Measurements from ENCODE around the gene FAM114A2. TPM values are rescaled to one million over a fixed set of nuclear protein-coding genes. Genes with fewer than 3 reads are reported as not detected.
"Not testable (repeated sequence)": the region's sequence is repeated elsewhere in the genome, so short reads cannot be mapped to it uniquely, and the experiment has no call there.

FAM114A2 gene
- polyA plus RNA-seq, 4 donors = 22.3 to 38.2 (median 33.5) TPM

- DNase-seq (ENCODE audit: low read depth in 4 of 4, low spot score in 3 of 4) = no peak
Observed at GRCh38 chr5:154053468-154053867, 14.8 kb upstream of the FAM114A2 start.

- no peak for DNase-seq (ENCODE audit: low read depth in 4 of 4, low spot score in 3 of 4)
Observed at GRCh38 chr5:154049636-154050035, 10.9 kb upstream of the FAM114A2 start.

DNA sequence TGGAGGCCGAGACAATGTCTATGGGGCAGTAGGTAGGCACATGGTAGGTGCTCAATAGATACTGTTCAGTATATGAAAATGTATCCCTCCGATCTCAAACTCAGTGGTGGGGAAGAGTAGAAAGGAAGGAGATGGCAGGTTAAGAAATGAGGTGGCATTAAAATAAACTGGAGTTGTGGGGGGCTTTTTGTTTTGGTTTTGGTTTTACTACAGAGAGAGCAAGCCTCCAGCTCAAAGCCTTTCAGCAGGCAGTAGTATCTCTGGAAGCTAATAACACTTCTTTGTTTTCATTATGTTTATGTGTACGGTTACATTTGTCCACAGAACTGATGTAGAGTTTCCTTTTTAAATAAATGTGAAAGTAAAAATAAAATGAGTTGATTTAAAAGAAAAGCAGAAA lies 8.6 kb upstream of the FAM114A2 start:
- no peak for DNase-seq (ENCODE audit: low read depth in 4 of 4, low spot score in 3 of 4)

DNA sequence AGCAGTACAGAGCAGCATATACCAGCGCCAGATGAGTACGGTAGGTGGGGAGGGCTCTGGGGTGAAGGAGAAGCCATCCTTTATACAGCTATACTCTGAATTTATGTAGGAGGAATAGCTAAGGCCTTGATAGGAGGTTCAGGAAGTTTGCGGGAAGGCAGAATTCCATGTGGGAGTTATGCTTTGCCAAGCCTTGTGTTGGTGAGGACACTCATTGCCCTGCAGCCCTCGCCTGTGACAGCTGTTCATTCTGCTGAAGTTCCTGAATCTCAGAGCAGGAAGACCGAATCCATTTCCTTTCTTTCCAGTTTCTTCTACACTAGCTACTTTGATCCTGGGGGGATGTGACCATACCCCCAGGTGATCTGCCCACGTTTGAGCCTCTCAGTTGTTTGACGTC lies 7.8 kb upstream of the FAM114A2 start:
- DNase-seq (ENCODE audit: low read depth in 4 of 4, low spot score in 3 of 4) = no peak

GRCh38 chr5:154044581-154044980 lies 5.9 kb upstream of the FAM114A2 start:
- DNase-seq (ENCODE audit: low read depth in 4 of 4, low spot score in 3 of 4) = no peak

GRCh38 chr5:154044099-154044498 lies 5.4 kb upstream of the FAM114A2 start:
- DNase-seq (ENCODE audit: low read depth in 4 of 4, low spot score in 3 of 4) = no peak

GRCh38 chr5:154042766-154043165 lies 4.1 kb upstream of the FAM114A2 start:
- no peak for DNase-seq (ENCODE audit: low read depth in 4 of 4, low spot score in 3 of 4)

DNA sequence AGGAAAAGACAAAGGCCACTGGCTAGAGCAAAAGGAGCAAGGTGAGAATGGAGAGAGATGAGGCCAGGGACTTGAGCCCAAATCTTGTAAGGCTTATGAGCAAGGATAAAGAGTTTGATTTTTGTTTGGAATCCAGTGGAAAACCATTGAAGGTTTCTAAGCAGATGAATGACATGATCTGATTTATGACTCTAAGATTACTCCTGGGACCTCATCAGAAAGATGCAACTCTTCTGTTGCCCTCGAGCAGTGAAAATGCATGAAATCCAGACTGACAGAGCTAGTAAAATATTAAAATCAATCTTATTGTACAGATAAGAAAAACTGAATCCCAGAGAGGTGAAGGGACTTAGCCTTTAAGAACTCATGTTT lies 734 bp upstream of the FAM114A2 start:
- DNase-seq (ENCODE audit: low read depth in 4 of 4, low spot score in 3 of 4) = no peak

GRCh38 chr5:154038261-154038706 lies 426 bp downstream of the FAM114A2 start:
- peak in 2 of 4 donors; percentile 18 to 33 for DNase-seq (ENCODE audit: low read depth in 4 of 4, low spot score in 3 of 4)

GRCh38 chr5:154034944-154035343 lies 3.8 kb downstream of the FAM114A2 start:
- no peak for DNase-seq (ENCODE audit: low read depth in 4 of 4, low spot score in 3 of 4)

DNA sequence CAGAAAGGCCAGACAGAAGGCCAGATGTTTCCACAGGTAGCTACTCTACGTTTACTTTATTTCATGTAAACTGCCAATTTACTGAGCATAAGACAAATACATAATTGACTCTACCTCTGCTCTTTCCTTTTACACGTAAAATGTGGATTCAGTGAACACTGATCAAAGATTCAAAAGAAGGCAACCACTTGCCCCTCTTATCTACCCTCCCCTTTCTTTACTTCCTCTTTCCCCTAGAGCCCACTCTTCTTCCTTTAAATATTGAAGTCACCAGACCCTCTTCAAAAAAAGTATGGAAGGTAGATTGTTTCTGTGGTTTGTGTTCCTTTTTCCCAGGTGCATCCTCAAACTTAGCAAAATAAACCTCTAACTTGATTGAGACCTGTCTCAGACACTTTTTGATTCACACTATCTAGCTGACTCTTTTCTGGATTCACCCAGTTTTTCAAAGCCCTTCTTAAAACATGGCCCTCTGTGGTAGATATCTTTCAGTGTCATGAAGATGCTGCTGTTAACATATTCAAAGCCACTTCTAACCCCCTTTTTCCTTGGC lies 6.7 kb downstream of the FAM114A2 start:
- no peak for DNase-seq (ENCODE audit: low read depth in 4 of 4, low spot score in 3 of 4)

- no peak for DNase-seq (ENCODE audit: low read depth in 4 of 4, low spot score in 3 of 4)
Observed at GRCh38 chr5:154025951-154026350, 12.8 kb downstream of the FAM114A2 start.

DNA sequence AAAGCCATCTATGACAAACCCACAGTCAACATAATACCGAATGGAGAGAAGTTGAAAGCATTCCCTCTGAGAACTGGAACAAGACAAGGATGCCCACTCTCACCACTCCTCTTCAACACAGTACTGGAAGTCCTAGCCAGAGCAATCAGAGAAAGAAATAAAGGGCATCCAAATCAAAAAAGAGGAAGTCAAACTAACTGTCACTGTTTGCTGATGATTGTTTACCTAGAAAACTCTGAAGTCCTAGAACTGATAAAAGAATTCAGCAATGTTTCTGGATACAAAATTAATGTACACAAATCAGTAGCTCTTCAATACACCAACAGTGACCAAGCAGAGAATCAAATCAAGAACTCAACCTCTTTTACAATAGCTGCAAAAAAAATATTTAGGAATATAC lies 19.8 kb downstream of the FAM114A2 start:
- DNase-seq (ENCODE audit: low read depth in 4 of 4, low spot score in 3 of 4) = not testable (repeated sequence)

- no peak for DNase-seq (ENCODE audit: low read depth in 4 of 4, low spot score in 3 of 4)
Observed at GRCh38 chr5:154015071-154015693, 23.5 kb downstream of the FAM114A2 start.

GRCh38 chr5:154010660-154011059 lies 28.1 kb downstream of the FAM114A2 start:
- no peak for DNase-seq (ENCODE audit: low read depth in 4 of 4, low spot score in 3 of 4)

DNA sequence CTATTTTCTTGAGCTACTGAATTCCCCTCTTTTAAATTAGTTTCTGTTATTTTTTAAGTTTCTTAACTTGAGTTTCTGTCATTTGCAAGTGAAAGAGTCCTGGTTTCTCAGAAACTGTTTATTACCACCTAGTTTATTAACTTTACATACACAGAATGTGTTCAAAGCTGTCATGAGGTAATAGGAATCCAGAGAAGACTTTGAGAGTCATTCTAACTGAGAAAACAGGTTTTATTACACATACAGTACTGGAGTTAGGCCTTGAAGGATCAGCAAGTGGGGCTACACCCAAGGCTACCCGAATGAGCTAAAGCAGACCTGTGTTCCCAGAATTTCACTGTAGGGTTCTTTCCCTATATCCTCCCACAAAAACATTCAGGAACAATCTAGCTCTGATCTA lies 33.1 kb downstream of the FAM114A2 start:
- no peak for DNase-seq (ENCODE audit: low read depth in 4 of 4, low spot score in 3 of 4)

- DNase-seq (ENCODE audit: low read depth in 4 of 4, low spot score in 3 of 4) = no peak
Observed at GRCh38 chr5:154002511-154003020, 36.1 kb downstream of the FAM114A2 start.

DNA sequence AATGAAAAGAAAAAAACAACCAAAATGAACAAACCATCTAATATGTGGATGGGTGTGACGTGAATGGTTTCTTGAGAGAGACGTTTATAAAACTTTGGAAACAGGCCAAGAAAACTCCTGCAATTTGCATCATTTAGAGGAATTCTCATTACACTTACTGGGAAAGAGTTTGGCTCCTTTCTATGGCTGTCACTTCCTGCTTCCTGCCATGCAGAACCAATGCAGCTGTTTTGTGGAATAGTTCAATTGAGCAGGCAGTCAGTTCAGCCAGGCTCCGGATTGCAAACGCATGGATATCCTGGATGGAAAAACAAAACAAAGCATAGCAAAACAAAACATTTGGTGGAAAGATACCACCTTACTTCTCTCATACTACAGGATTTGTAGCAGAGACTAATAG lies 36.6 kb downstream of the FAM114A2 start:
- DNase-seq (ENCODE audit: low read depth in 4 of 4, low spot score in 3 of 4) = peak; percentile 12 to 40 (median 16)

- DNase-seq (ENCODE audit: low read depth in 4 of 4, low spot score in 3 of 4) = no peak
Observed at GRCh38 chr5:154000703-154001102, 38.0 kb downstream of the FAM114A2 start.

DNA sequence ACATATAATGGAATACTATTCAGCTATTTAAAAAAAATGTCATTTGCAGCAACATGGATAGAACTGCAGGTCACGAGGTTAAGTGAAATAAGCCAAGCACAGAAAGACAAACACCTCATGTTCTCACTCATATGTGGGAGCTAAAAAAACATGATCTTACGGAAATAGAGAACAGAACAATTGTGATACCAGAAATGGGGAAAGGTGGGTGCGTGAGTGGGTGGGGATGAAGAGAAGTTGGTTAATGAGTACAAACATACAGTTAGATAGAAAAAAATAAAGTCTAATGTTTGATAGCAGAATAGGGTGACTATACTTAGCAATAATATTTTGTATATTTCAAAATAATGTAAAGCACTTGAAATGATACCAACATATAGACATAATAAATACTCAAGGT lies 38.7 kb downstream of the FAM114A2 start:
- DNase-seq (ENCODE audit: low read depth in 4 of 4, low spot score in 3 of 4) = no peak

- no peak for DNase-seq (ENCODE audit: low read depth in 4 of 4, low spot score in 3 of 4)
Observed at GRCh38 chr5:153998768-153999167, 39.9 kb downstream of the FAM114A2 start.

DNA sequence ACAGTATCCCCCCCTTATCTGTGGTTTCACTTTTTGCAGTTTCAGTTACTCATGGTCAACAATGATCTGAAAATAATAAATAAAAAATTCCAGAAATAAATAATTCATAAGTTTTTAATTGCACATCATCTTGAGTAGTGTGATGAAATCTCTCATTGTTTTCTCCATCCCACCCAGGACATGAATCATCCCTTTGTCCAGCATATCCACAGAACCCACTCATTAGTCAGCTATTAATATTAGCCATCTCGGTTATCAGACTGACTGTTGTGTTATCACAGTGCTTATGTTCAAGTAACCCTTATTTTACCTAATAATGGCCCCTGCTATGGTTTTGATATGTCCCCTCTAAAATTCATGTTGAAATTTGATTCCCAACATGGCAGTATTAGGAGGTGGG lies 40.7 kb downstream of the FAM114A2 start:
- no peak for DNase-seq (ENCODE audit: low read depth in 4 of 4, low spot score in 3 of 4)

GRCh38 chr5:153991168-153991567 lies 47.5 kb downstream of the FAM114A2 start:
- no peak for DNase-seq (ENCODE audit: low read depth in 4 of 4, low spot score in 3 of 4)
